DND-41 (cell line): ENCODE results near the gene RTN4IP1.

Source experiments
- EZH2 ChIP-seq: IDR thresholded peaks from 3 replicates; pipeline ENCODE4 v1.6.1; 2012; ENCODE audit warnings: borderline replicate concordance, low read depth, mild to moderate bottlenecking, moderate library complexity, low read length, inconsistent platforms; ENCODE audit not compliant: severe bottlenecking
- TF ChIP-seq, protein P1 (sequence below): IDR thresholded peaks from 2 replicates; pipeline ENCODE4 v1.5.1; 2012; ENCODE audit warnings: borderline replicate concordance, low read length, moderate library complexity, mild to moderate bottlenecking; ENCODE audit not compliant: poor library complexity, severe bottlenecking; ENCODE audit errors: extremely low read depth

DNA sequence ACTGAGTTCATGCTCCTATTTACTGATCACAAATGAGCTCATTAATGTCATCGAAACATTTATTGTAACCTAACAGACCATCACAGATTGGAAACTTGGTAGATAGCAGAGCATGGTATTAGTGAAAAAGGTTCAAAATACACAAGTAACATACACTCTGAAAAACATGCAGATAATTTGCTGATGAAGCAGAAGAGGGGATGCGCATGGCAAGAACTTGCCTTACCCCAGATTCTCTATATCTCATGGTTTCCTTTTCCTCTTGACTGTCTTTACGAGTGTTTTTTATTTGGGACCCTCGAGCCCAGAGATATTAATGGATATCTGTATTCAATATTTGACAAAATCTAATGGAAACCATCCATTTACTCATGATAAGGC lies 37.7 kb upstream of the RTN4IP1 start:
- TF ChIP-seq, protein P1, sequence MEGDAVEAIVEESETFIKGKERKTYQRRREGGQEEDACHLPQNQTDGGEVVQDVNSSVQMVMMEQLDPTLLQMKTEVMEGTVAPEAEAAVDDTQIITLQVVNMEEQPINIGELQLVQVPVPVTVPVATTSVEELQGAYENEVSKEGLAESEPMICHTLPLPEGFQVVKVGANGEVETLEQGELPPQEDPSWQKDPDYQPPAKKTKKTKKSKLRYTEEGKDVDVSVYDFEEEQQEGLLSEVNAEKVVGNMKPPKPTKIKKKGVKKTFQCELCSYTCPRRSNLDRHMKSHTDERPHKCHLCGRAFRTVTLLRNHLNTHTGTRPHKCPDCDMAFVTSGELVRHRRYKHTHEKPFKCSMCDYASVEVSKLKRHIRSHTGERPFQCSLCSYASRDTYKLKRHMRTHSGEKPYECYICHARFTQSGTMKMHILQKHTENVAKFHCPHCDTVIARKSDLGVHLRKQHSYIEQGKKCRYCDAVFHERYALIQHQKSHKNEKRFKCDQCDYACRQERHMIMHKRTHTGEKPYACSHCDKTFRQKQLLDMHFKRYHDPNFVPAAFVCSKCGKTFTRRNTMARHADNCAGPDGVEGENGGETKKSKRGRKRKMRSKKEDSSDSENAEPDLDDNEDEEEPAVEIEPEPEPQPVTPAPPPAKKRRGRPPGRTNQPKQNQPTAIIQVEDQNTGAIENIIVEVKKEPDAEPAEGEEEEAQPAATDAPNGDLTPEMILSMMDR, result no peak
- TF ChIP-seq EZH2, result no peak
